Occipital lobe (tissue), 2 donors: ENCODE measurements around the gene AP1S1. TPM values are rescaled to one million over a fixed set of nuclear protein-coding genes. Genes with fewer than 3 reads are reported as not detected.
A peak's percentile ranks its signal among the peaks of the same experiment; 100 is the strongest.
"Not testable (repeated sequence)": the region's sequence is repeated elsewhere in the genome, so short reads cannot be mapped to it uniquely, and the experiment has no call there.

Source experiments
- DNase-seq: peaks from one replicate; lab custom pipeline; 2025; lab: John Stamatoyannopoulos, UW
- total RNA-seq: library from RNA; depleted of rRNA; stranded (reverse); fragments of >200 nt; gene quantifications from one replicate; pipeline ENCODE4 v1.2.3, GENCODE V29; 2014

The AP1S1 gene
- total RNA-seq, 1 donor from 2014 or later: 93.4 TPM

DNA sequence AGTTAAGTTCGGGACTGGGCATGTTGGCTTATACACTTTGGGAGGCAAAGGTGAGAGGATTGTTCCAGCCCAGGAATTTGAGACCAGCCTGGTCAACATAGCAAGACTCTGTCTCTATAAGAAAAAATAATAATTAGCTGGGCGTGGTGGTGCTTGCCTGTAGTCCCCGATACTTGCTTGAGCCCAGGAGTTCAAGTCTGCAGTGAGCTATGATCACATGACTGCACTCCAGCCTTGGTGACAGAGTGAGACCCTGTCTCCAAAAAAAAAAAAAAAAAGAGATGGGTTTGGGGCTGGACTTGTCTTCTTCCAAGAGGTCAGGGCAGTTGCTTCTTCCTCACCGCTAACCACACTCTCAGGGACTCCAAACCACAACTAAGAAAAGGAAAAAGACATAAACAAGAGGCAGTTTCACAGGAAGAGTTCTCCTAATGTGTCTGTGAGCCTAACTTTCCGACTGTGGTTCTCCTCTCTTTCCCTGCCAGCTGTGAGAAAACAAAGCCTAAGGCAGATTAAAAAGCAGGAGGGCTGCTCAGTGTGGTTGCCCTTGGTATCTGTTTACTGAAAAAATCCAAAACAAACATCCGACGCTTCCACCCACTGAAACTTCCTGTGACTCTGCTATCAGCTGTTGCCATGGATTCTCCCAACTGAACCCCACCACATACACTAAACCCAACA, 29.8 kb upstream of the AP1S1 start:
- no peak for DNase-seq

GRCh38 chr7:101125989-101126650, 28.2 kb upstream of the AP1S1 start:
- DNase-seq: no peak

- peak; percentile 17 for DNase-seq
Measured at GRCh38 chr7:101126651-101127459, 27.4 kb upstream of the AP1S1 start, which contains the start of gene SERPINE1. Gene SERPINE1 (plus strand): TSS chr7:101127104. CDS start chr7:101128394, 1,290 bp downstream.

GRCh38 chr7:101127460-101128039, 26.7 kb upstream of the AP1S1 start:
- no peak for DNase-seq

DNA sequence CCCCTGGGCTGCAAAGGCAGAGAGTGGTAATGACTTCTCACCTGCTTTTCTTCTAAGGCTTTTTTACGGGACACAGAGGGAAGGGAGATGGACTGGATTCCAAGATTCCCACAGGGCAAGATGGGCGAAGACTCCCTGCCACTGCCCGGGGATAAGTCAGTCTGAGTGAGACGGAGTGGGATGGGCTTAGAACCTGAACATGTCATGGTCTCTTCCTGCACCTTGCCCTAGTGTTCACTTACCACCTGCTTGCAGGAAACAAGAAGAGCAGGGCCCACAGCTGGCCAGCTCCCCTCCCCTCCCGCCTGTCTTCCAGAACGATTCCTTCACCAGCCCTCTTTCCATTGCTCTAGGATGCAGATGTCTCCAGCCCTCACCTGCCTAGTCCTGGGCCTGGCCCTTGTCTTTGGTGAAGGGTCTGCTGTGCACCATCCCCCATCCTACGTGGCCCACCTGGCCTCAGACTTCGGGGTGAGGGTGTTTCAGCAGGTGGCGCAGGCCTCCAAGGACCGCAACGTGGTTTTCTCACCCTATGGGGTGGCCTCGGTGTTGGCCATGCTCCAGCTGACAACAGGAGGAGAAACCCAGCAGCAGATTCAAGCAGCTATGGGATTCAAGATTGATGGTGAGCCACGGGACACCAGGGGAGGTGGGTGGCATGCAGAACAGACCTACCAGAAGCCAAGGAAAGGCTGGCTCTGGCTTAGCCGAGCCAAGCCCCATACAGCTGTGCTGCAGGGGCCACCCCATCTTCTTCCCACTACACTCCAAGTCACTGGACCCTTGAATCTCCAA, 26.0 kb upstream of the AP1S1 start:
- DNase-seq: no peak

DNA sequence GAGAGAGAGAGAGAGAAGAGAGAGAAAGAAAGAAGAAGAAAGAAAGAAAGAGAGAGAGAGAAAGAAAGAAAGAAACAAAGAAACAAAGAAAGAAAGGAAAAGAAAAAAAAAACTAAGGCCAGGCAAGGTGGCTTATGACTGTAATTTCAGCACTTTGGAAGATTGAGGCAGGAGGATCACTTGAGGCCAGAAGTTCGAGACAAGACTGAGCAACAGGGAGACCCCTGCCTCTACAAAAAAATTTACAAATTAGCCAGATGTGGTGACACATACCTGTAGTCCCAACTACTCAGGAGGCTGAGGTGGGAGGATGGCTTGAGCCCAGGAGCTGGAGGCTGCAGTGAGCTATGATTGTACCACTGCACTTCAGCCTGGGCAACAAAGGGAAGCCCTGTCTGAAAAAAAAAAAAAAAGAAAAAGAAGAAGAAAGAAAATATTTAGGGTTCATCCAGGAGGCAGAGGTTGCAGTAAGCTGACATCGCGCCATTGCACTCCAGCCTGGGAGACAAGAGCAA, 24.6 kb upstream of the AP1S1 start:
- no peak for DNase-seq

DNA sequence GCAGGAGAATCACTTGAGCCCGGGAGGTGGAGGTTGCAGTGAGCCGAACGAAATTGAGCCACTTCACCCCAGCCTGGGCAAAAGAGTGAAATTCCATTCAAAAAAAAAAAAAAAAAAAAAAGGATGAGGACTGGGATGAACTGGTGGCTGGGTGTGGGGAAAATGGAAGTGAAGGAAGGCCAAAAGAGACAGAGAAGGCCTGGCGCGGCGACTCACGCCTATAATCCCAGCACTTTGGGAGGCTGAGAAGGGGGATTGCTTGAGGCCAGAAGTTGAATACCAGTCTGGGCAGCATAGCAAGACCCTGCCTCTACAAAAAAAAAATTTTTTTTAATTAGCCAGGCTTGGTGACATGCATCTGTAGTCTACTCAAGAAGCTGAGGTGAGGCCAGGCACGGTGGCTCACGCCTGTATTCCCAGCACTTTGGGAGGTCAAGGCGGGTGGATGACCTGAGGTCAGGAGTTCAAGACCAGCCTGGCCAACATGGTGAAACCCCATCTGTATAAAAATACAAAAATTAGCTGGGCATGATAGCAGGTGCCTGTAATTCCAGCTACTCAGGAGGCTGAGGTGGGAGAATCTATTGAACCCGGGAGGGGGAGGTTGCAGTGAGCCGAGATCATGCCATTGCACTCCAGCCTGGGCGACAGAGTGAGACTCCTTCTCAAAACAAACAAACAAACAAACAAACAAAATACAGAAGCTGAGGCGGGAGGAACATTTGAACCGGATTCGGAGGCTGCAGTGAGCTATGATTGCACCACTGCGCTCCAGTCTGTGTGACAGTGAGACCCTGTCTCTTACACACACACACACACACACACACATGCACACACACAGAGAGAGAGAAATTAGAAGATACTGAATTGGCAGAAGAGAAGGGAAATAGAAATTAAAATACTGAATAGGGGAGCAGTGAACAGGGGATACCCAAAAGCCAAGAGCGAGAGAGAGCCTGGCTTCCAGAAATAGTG, 21.4 kb upstream of the AP1S1 start:
- DNase-seq: not testable (repeated sequence)

- DNase-seq: no peak
Measured at GRCh38 chr7:101133621-101134398, 20.5 kb upstream of the AP1S1 start.

DNA sequence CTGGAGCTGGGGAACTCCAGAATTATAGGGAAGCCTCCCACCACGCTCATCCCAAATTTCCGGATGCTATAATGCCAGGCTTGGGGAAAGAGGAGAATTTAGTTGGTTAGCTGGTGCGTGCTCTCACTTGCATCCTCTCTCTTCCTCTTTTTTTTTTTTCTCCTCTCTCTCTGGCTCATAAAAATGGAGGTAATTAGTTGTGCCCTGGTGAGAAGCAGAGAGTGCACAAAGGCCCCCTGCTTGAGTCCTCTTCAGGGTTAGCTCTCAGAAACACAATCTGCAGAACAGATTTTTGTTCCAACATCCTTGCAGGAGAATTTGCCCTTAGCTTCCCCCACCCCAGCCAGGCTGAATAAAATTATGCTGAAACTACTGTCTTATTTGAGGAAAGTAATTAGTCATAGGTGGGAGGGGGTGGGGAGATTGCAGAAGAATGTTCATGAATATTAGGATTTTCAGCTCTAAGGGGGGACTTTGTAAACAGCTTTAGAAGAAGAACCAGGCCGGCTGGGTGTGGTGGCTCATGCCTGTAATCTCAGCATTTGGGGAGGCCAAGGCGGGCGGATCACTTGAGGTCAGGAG, 19.8 kb upstream of the AP1S1 start:
- no peak for DNase-seq

DNA sequence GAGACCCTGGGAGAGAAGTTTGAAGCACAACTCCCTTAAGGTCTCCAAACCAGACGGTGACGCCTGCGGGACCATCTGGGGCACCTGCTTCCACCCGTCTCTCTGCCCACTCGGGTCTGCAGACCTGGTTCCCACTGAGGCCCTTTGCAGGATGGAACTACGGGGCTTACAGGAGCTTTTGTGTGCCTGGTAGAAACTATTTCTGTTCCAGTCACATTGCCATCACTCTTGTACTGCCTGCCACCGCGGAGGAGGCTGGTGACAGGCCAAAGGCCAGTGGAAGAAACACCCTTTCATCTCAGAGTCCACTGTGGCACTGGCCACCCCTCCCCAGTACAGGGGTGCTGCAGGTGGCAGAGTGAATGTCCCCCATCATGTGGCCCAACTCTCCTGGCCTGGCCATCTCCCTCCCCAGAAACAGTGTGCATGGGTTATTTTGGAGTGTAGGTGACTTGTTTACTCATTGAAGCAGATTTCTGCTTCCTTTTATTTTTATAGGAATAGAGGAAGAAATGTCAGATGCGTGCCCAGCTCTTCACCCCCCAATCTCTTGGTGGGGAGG, 16.5 kb upstream of the AP1S1 start:
- no peak for DNase-seq

- DNase-seq: peak; percentile 64
Measured at GRCh38 chr7:101138213-101138870, 15.9 kb upstream of the AP1S1 start.

GRCh38 chr7:101140339-101140699, 14.0 kb upstream of the AP1S1 start:
- no peak for DNase-seq

DNA sequence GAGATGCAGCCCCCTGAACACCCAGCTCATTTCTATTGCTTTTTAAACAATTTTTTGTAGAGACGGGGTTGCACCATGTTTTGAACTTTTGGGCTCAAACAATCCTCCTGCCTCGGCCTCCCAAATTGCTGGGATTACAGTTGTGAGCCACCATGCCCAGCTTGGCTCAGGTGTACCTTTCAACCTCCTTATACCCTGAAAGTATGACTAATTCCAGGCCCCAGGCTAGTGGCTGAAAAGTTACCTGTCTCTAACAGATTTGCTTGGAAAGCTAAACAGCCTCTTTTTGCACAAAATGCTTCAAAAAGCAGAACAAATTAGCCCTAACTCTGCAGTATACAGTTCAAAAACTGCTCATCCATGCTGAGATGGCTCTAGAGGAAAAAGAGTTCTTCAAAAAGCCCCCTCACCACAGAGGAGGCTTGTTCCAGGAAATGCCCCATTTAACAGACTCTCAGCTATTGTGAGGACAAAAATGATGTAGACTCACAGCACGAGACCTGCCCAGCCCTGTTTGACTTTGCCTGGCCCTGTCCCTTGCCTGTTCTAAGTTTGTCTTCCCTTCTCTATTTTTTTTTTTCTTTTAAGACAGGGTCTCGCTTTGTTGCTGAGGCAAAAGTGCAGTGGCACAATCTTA, 13.4 kb upstream of the AP1S1 start:
- no peak for DNase-seq

GRCh38 chr7:101151908-101152651, 2.2 kb upstream of the AP1S1 start:
- no peak for DNase-seq

DNA sequence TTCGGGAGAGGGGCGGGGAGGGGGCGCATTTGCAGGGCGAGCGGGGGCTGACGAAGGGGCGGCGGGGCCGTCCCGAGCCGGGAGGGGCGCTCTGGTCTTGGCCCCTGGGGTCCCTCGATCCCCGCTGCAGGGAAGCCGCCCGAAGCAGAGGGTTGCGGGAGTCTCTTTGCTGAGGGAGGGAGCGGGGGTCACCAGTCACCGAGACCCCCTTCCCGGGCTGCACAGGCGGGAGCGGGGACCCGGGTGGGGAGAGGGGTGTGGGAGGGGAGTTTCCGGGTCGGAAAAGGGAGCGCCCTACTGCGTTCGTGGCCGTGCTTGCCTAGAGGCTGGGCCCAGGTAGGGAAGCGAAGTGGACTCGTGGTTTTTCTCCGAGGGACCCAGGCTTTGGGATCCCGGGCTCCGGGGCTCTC, 422 bp downstream of the AP1S1 start:
- no peak for DNase-seq

DNA sequence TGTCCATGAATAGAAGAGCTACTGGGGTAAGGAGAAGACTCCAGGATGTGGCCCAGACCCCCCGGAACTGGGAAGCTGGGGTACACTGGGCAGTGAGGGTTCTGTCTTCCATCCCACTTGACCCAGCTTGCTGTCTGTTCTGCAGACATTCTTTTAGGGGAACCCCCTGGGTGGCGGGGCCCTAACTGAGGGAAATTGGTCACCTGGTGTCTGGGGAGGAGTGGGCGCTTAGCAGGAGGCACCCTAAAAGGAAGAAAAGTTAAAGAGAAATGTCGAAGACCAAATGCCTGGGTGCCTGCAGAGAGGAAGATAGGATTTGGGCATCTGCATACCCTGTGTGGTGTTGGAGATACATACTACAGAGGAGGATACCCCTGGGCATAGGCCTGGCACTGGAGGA, 1.0 kb downstream of the AP1S1 start:
- DNase-seq: no peak
